SK-N-DZ (cell line): ENCODE data around the gene MGLL. TPM values are rescaled to one million over a fixed set of nuclear protein-coding genes. Genes with fewer than 3 reads are reported as not detected.
A peak's percentile ranks its signal among the peaks of the same experiment; 100 is the strongest.

Experiments
- DNase-seq: peaks from one replicate; pipeline ENCODE4 v3.0.0-alpha.2; 2015; ENCODE audit warnings: low spot score
- polyA plus RNA-seq, 2 experiments: library from polyadenylated mRNA; depleted of rRNA; stranded (reverse); fragments of >200 nt; gene quantifications; 2 replicates each; pipeline ENCODE4 v1.2.3, GENCODE V29; 2014

The MGLL gene
- not detected in 2 replicates for polyA plus RNA-seq (2014; cell fraction: cytosol; rRNA removed)
- not detected in 2 replicates for polyA plus RNA-seq (2014; cell fraction: nucleus; rRNA removed)

DNA sequence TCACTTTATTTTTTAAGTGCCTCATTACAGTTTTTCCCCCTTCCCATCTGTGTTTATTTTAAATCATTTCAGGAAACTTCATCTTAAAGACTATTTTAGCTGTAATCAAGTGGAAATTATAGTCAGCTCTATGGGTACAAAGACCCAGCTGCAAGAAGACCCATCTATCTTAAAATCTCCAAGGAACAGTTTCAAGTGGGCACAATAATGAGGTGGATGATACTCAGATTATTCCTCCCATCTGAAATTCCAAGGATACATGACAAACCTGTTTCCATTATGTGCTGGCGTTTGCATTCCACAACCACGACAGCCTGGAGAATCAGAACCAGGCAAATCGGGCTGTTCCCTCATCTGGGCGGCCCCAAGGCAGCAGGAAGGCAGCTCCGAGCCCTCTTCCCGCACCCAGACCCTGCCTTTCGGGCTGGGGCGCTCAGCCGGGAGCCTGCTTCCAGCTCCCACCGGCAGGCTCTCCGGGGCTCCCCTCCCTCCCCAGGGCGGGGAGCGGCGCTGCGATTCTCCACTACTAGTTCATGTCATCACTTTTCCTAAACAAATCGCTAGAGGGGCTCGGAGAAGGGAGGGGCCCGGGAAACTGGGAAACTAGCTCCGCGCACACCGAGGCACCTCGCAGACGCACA is at the start of gene MGLL:
TSS of gene MGLL (minus strand) at position 475 of the 641 bp plus-strand sequence. CDS start at position 278, 197 bp downstream.
- no peak for DNase-seq

DNA sequence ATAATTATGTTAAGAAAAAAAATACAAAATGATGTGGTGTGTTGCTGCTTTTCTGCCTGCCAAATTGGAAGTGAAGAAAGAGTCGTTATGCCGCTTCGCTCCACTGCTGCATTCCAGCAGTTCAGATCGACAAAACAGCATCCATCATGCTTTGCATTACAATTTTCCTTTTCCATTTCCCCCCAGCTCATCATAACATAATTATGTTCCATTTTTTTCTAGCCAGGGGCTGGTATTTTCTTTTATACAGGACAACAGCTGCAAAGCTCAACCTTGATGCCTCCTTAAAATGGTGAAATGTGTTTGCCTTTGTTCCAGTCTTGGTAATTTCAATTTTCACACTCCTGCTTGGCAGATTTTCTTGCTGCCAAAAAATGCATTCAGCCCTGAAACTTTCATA is 47.8 kb upstream of the MGLL start:
- no peak for DNase-seq

DNA sequence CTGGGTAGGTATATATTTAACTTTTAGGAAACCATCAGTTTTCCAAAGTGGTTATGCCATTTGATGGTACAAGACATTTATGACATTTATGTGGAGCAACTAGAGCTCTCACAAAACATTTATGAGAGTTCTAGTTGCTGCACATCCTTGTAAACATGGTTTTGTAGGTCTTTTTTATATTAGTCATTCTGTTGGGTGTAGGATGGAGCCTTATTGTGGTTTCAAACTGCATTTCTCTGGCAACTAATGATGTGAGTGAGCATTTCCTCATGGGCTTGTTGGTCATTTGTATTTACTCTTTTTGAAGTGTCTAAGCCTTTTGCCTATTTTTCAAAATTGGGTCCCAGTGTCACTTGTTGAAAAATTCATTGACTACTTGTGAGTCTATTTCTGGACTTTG is 45.7 kb upstream of the MGLL start:
- DNase-seq: no peak

DNA sequence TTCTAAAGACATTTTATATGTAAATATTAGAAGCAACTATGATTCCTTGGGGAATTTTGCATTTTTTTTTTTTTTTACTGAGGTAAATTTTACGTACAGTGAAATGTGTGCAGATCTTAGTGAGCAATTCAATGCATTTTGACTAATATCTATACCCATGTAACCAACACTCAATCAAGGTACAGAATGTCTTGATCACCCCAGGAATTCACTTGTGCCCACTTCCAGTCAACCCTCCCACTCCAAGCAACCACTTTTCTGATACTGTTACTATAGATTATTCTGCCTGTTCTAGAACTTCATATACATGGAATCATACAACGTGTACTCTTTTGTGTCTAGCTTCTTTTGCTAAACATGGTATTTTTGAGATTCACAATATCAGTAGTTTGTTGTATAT is 45.1 kb upstream of the MGLL start:
- no peak for DNase-seq

DNA sequence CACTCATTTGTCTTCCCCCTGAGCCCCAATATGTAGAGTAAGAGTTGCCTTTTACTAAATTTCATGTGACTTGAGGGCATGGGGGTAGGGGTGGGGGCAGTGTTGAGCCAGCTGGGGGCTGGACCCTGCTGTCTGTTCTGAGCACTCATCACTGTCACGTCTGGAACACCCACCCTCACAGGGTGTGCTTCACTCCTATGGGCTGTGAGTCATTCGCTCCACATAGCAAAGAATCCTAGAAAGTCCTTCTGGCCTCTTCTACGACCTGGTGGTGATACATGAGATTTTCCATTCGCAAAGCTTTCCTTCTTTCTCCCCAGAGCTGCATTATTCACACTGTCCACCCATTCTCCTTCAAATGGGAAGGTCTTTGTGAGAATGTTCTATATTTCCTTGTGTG is 43.6 kb upstream of the MGLL start:
- DNase-seq: no peak

DNA sequence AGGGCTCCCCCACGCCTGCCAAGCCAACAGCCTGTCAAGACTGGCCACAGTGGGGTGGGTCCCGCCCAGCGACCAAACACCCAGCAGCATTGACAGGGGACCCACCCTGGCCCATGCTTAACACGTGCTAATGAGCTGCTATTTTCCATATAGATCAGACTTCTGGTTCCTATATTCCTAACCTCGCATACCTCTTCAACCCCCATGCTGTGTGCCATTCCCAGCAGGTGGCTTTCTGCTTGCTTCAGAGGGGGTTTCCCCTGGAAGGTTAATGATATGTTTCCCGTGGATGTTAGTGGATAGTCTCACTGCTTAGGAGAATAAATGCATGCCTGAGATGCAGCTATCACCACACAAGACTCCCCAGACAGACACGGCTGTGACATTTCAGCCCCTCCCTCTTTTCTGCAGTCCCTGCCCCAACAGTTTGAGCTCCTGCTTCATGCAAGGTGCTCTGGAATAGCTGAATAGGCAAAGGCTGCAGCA is 37.9 kb upstream of the MGLL start:
- DNase-seq: no peak

DNA sequence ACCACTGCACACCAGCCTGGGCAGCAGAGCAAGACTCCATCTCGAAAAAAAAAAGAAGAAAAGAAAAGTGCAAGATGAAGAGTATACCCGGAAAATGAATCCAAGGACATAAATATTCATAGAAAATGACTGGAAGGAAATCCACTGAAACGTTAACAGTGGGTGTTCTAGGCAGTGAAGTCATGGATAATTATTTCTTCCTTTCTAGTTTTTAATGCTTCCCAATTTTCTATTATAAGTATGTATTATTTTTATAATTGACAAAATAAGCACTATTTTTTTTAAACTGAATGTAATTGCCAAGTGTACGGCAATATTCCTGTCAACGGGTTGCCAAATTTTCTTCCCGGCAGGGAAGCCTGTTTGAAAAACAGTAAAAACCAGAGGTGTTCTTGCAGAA is 37.4 kb upstream of the MGLL start:
- DNase-seq: no peak

DNA sequence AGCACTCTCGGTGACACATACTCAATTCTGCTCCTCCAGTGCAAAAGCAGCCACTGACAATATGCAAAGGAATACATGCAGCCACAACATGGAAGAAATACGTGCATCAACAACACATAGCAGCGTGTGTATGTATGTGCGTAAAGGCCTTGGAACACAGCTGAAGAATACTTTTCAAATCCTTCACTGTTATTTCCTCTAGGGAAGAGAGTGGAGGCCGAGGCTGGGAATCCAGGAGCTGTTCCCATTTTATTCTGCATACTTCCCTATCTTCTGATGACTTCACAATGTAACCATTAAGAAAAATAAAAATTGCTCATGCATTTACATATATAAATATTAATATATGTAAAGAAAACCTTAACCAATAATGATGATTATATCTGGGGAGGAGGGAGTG is 36.6 kb upstream of the MGLL start:
- DNase-seq: no peak

DNA sequence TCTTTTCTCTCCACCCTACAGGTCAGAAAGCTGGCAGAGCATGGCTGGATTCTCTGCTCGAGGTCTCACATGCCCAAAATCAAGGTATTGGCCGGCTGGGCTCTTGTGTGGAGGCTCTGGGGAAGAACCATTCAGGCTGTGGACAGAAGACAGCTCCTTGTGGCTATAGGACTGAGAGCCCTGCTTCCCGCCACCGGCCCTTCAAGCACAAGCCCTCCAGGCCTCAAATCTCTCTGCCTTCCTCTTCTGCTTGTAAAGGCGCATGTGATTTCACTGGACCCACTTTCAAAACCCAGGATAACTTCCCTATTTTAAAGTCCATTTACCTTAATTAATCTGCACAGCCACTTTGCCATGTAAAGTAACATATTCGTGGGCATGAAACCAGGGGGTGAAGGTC is 36.2 kb upstream of the MGLL start:
- no peak for DNase-seq

DNA sequence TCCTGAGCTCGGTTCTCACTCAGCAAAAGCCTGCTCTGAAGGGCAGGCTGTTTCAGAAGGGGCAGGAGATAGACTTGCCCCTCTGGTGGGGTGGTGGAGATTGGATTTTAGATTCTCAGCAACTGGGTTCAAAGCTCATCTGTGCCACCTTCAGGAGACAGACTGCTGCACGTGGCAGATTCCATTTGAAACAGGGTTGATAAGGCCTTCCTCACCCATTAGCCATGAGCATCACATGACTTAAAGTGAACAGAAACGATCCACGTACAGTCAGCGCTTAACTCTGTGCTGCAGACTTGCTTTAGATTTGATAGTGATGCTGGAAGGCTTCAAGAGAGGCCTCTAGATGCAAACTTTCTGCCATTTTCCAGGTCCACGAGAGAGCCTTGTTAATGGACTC is 35.0 kb upstream of the MGLL start:
- no peak for DNase-seq

DNA sequence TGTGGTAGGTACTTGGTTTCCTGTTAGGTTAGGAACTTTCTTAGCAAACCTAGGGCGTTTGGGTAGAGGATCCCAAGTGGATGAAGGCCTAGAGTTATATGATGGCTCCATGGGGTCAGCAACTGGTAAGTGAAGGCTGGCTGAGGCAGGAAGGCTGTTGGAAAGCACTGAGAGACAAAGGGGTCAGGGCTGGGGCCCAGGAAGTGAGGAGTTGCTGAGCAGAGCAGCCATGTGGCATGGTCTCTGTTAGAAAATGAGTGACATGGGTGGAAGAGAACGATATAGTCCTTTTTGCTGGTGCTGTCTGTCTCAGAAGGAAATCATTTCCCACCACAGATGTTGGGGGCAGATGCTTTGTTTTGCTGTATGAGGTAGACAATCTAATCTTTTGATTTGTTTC is 34.5 kb upstream of the MGLL start:
- no peak for DNase-seq

DNA sequence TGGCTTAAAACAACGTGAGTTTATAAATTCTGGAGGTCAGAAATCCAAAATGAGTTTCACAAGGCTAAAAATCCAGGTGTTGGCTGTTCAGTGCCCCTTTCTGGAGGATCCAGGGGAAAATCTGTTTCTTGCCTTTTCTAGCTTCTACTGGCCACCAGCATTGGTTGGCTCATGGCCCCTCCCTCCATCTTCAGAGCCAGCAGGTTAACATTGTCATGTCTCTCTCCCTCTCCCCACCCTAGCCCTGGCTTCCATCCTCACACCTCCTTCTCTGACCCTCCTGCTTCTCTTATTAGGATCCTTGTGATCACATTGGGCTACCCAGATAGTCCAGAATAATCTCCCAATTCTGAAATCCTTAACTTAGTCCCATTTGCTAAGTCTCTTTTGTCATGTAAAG is 32.9 kb upstream of the MGLL start:
- DNase-seq: no peak

DNA sequence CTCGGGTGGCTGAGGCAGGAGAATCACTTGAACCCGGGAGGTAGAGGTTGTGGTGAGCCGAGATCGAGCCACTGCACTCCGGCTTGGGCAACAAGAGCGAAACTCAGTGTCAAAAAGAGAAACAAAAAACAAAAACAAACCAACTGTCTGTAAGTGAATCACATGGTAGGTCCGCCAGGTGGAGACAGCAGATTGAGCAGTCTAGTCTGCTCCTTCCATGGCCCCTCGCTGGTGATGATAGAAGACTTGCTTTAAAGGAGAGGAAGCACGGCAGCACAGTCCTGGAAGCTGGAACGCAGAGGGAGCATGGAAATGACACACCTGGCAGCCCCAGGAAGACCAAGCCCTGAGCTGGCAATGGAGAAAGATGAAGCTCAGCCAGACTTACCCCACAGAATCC is 31.4 kb upstream of the MGLL start:
- peak; percentile 5 for DNase-seq

DNA sequence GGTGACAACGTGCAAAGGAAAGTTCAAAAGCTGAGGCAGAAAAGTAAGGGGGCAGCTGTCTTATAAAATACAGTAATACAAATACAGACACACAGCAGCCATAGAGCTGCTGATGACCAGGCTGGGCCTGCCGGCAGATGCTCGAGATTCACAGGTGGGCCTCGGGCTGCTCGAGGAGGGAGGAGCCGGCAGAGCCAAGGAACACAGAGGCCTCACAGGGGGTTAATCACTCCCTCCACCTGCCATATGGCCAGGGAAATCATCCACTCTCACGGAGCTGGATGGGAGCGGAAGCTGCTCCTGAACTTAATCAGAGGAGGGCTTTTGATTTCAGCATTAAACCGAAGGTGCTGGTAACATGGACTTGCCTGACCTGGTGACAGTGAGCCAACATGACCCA is 29.6 kb upstream of the MGLL start:
- DNase-seq: no peak

DNA sequence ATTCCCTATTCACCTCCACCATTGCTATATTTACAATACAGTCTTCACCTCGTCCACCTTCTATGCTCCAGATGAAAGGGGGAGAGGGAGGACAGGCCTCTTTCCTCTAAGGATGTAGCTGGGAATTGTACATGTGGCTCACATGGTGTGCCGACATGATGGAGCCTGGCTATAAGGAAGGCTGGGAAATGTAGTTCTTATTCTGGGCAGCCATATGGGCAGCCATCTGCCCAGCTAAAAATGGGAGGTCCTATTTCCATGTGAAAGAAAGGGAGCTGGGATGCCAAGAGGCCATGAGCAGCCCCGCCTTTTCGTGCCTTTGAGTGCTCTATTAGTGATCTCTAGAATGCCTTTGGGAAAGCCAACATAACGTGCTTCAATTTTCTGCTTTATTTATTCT is 27.1 kb upstream of the MGLL start:
- no peak for DNase-seq

DNA sequence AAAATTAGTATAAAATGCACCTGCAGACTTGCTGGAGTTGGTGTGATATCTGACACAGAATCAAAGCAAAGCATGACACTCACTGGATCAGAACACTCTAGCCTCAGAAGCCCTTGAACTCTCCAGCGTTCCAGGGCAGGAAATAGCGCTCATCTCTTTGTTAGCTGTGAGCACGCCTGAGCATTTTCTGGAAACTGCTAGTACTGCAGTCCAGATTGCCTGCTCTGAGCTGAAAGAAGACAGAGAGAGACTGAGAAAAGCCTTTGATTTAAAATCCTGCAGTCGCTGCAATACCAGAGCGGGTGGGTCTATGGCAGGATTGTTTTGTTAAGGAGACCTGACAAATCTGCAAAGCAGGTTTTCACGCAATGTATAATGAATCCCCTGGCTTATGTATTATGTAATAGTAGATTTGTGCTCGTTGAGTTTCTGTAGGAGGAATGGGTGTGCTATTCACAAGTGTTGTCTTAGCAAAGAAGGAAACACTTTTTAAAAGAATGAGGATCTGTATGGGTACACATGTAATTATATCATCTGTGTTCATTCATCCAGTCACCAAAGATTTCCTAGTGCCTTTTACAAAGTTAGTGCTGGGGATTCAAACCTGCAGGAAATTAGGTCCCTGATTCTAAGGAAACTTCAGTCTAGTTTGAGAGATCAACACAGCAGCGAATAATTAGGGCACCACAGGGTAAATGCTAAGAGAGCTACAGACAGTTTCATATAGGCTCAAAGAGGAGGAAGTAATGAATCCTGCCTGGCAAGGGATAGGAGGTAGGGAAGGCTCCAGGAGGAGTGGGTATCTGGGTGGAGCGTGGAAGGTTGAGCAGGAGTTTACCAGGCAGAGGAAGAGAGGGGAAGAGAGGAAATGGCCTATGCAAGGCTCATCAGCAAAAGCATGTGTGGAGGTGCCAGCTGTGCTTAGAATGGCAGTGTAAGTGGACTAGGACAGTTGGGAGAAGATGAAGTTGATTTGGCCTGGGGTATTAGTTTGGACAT is 26.1 kb upstream of the MGLL start:
- no peak for DNase-seq

DNA sequence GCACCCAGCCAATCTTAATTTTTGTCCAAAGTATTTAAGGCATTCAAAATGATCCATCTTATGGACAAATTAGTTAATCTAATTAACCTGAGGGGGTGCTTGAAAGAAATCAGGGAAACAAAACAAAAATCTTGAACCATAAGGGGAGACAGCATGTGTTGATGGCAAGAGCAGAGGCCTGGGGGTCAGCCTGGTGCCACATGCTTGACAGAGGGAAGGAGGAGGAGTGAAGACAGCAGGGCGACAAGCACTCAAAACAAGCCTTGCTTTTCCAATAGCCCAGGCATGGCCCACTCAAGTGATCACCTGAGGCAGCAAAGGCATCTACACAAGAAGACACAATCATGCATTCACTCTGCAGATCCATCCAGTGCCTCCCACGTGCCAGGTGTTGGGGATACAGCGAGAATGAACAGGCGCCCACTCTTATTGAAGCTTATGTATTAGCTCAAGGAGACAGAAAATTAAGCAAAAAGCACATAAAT is 25.0 kb upstream of the MGLL start:
- DNase-seq: no peak

DNA sequence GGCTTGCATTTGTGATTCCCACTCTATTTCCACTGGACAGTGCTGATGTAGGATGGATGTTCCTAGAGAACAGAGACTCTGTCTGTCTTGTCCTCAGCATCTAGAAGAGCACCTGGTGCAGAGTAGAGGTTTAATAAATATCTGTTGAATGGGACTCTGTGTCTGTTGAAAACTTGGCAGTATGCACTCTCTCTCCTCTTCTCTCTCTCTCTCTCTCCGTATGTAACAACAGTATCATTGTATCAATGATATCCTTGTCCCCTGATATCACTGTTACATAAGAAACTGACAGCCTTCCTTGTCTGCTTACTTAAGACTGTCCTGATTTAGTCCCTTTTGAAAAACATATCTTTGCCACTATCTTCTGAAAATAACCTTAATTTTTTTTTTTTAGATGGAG is 24.3 kb upstream of the MGLL start:
- no peak for DNase-seq

DNA sequence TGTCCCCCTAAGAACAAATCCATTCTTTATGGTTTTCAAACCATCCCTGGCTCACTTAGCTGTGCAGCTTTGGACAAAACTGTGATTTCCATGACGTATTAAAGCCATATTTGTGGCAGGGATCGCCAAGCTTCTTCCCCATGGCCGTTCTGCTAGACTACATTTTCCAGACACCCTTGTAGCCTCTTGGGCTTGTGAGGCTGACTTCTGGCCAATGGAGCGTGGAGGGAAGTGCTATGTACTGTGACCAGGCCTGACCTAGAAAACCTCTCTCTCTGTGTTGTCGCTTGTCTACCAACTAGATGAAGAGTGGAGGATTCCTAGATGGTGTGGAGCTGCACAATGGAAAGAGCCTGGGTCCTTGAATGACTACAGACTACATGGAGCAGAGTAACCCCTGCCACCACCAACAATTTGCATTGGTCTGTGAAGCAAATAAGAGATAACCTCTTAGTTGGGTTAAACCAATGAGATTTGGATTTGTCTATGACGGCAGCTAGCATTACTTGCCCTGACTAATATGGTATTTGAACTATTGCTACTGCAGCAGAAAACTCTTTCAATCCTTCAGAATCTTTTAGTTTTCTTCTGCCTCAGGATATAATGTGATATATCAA is 22.1 kb upstream of the MGLL start:
- no peak for DNase-seq

DNA sequence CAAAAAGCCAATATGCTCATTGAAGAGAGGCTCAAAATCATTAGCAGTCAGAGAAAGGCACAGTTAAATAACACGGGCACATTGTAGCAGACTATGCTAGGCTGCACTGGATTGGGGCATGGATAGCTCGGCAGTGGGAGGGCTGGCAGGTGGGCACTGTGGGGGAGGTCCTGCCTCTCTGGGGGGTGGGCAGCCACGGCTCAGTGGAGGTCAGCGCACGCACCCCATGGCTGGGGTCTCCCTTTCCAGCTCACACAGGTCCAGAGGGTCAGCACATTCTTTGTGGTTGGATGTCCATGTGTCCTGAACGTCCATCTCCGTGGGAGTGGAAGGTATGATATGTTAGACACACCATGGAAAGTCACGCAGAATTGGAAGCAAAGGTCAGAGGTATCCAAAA is 18.4 kb upstream of the MGLL start:
- DNase-seq: no peak

DNA sequence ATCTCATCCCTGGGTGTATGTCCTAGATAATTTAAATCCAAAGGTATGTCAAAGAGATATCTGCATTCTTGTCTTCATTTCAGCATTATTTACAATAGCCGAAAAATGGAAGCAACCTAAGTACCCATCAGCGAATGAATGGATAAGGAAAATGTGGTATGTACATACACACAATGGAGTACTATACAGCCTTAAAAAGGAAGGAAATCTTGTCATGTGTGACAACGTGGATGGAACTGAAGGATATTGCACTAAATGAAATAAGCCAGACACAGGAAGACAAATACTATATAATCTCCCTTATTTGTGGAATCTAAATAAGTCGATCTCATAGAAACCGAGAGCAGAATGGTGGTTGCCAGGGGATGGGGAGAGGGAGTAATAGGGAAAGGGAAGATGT is 16.8 kb upstream of the MGLL start:
- DNase-seq: no peak
